NCI-H526 (cell line): ENCODE data around the gene PIK3IP1.
"Not testable (repeated sequence)": the region's sequence is repeated elsewhere in the genome, so short reads cannot be mapped to it uniquely, and the experiment has no call there.

Experiments used
- DNase-seq, 2 experiments: peaks; one replicate each; lab custom pipeline; 2025; lab: John Stamatoyannopoulos, UW

PIK3IP1 gene, protein sequence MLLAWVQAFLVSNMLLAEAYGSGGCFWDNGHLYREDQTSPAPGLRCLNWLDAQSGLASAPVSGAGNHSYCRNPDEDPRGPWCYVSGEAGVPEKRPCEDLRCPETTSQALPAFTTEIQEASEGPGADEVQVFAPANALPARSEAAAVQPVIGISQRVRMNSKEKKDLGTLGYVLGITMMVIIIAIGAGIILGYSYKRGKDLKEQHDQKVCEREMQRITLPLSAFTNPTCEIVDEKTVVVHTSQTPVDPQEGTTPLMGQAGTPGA

GRCh38 chr22:31292236-31292989, at the start of gene PIK3IP1:
Gene PIK3IP1, minus strand, starts transcription at chr22:31292488. Its CDS starts 144 bp downstream, at chr22:31292344.
- DNase-seq: peak; percentile 81 to 94

- DNase-seq: no peak
Measured at GRCh38 chr22:31341386-31342088, 49.2 kb upstream of the PIK3IP1 start.

GRCh38 chr22:31340765-31341247, 48.5 kb upstream of the PIK3IP1 start:
- no peak for DNase-seq

- DNase-seq: no peak
Measured at GRCh38 chr22:31340360-31340759, 48.1 kb upstream of the PIK3IP1 start.

GRCh38 chr22:31339148-31339832, 47.0 kb upstream of the PIK3IP1 start:
- no peak for DNase-seq

DNA sequence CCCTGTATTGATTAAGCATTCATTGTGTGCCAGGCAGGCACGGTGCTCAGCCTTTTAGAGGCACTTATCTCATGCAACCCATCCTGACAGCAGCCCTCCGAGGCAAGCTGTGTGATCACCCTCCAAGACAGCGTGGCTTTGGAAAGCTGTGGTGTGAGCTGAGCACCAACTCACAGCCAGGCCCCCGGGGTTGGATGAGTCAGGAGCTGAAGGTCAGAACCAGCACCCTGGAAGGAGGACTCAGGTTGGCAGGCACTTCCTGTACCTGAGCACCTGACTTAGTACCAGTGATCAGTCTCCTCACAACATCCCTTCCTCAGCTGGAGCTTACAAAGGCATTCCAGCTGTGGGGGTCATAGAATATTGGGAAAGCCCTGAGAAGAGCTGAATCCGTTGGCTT, 44.9 kb upstream of the PIK3IP1 start:
- DNase-seq: no peak

DNA sequence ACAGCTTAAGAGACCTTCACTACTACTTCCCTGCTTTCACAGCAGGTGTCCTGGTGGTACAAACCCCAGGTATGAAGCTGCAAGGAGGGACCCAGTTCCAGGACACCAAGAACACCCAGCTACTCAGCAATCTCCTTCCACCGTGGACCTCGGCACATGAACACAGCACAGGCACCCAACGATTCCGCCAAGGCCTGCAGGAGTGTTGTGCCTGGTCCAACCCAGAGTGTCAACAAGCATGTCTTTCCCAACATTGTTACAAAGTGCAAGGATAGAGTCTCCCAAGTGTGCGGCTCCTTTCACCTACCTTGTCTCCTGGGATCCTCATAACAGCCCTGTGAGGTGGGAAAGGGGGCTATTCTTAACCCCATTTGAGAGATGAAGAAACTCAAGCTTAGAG, 42.0 kb upstream of the PIK3IP1 start:
- DNase-seq: no peak

- DNase-seq: no peak
Measured at GRCh38 chr22:31333641-31334040, 41.4 kb upstream of the PIK3IP1 start.

- DNase-seq: no peak
Measured at GRCh38 chr22:31332886-31333285, 40.6 kb upstream of the PIK3IP1 start.

- DNase-seq: no peak
Measured at GRCh38 chr22:31332010-31332409, 39.7 kb upstream of the PIK3IP1 start.

- no peak for DNase-seq
Measured at GRCh38 chr22:31329453-31330215, 37.3 kb upstream of the PIK3IP1 start.

DNA sequence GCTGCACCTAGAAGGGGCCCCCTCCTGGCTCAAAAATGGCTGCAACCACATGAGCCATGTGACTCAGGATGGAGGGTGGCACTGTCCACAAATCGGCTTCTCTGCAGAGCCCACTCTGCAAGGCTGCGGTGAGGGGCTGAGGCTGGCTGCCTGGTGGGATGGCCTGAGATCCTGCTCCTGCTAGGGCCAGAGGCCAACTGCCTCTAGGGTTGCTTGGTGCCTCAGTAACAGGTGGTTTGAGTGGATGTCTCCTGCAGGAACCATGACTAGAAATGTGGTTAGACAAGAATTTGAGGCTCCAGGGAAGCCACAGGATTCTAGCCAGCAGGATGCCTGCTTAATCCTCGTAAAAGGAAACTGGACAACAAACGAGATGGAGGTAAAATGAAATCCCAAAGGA, 36.7 kb upstream of the PIK3IP1 start:
- DNase-seq: no peak

- no peak for DNase-seq
Measured at GRCh38 chr22:31328544-31328960, 36.3 kb upstream of the PIK3IP1 start.

- DNase-seq: no peak
Measured at GRCh38 chr22:31327806-31328543, 35.7 kb upstream of the PIK3IP1 start.

DNA sequence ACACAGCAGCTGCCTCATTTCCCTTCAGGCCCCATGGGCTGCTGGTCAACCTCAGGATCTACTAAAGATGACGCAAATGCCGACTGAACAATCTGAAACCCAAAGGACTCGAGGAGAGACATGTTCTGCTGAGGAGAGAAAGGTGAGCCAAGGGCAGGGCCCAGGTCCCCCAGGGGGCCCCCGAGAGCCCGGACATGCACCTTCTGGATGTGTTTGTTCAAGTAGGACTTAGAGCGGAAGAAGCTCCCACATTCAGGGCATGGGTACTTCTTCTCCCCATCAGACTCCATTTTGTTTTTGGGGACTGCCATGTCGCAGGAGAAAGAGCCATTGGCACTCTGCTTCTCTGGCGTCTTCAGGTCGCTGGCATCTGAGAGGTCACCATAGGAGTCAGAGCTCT, 34.6 kb upstream of the PIK3IP1 start:
- no peak for DNase-seq

DNA sequence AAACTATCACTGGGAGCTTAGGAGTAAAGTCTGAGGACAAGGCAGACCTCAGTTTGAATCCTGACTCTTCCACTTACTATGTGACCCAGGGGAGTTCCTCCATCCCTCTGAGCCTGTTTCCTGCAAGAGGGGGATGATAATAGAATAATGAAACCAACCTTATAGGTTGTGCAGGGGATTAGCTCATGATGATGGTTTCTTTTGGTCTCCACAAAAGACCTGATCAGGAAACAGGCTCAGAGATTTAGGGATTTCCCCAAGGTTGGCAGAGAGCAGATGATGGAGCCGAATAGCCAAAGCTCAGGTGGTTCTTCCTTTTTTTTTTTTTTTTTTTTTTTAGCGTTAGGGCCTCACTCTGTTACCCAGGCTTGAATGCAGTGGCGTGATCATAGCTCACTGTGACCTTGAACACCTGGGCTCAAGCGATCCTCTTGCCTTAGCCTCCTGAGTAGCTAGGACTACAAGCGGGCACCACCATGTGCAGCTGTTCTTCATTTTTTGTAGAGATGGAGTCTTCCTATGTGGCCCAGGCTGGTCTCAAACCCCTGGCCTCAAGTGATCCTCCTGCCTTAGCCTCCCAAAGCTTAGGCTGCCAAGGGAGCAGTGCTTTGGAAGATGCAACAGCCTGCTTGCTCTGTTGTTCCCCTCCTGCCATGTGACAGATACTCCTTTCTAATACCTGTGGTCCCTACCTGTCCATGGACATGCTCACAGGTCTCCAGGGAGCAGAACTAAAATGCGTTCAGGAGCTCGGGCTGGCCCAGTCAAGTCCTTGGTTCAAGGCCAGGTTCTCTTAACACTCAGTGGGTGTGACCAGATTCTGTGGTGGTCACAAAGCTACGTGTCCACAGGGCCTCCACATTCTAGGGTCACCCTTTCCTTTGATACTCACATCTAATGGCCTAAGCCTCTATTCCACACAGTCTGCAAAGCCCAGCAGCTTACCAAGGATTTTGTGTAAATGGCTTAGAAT, 31.6 kb upstream of the PIK3IP1 start:
- DNase-seq: no peak

- no peak for DNase-seq
Measured at GRCh38 chr22:31321421-31321820, 29.1 kb upstream of the PIK3IP1 start.

DNA sequence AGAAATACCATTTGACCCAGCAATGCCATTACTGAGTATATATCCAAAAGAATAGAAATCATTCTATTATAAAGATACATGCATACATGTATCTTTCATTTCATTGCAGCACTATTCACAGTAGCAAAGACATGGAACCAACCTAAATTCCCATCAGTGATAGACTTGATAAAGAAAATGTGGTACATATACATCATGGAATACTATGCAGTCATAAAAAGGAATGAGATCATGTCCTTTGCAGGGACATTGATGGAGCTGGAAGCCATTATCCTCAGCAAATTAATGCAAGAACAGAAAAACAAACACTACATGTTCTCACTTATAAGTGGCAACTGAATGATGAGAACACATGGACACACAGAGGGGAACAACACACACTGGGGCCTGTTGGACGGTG, 21.9 kb upstream of the PIK3IP1 start:
- DNase-seq: not testable (repeated sequence)

DNA sequence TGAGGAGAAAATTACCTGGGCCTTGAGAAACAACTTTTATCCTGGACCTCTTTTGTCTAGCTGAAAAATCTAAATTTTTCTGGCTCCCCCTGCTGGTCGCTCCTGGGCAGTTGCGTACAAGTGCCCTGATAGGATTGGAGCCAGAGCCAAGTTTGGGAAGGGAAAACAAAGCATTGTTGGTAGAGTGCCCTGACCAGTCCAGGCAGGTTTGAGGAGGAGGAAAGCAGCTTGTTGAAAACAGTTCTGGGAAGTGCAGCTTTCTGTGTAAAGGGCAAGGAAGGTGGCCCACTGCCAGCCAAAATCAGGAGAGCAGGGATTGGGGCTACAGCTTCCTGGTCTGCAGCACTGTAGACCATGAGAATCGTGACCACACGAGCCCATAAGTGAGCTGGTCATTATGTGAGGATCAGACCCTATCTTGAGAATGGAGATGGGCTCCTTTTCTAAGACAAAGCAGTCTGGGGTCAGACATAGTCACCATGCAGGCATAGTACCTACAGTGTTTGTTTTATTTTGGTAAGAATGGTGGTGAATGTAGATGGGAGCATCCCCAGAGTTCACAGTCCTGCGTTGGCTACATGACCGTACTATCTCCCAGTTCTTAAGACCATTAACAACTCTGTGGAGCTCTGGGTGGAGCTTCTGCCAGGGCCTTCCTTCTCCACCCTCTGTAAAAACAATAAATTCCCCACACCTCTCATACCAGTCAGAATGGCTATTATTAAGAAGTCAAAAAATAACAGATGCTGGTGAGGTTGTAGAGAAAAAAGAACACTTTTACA, 21.3 kb upstream of the PIK3IP1 start:
- peak; percentile 9 to 78 for DNase-seq
